HG03558 (cell line): ENCODE measurements around the gene B4GALNT2.
"Not testable (repeated sequence)": the region's sequence is repeated elsewhere in the genome, so short reads cannot be mapped to it uniquely, and the experiment has no call there.

Experiments used
- ATAC-seq: cut with Tn5 transposase; IDR thresholded peaks from one replicate; pipeline ENCODE4 v1.9.1; 2021; ENCODE audit warnings: moderate number of reproducible peaks; ENCODE audit not compliant: unreplicated experiment; ENCODE audit errors: extremely low read depth

B4GALNT2 gene, protein sequence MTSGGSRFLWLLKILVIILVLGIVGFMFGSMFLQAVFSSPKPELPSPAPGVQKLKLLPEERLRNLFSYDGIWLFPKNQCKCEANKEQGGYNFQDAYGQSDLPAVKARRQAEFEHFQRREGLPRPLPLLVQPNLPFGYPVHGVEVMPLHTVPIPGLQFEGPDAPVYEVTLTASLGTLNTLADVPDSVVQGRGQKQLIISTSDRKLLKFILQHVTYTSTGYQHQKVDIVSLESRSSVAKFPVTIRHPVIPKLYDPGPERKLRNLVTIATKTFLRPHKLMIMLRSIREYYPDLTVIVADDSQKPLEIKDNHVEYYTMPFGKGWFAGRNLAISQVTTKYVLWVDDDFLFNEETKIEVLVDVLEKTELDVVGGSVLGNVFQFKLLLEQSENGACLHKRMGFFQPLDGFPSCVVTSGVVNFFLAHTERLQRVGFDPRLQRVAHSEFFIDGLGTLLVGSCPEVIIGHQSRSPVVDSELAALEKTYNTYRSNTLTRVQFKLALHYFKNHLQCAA

GRCh38 chr17:49132699-49133364, at the start of gene B4GALNT2:
TSS of gene B4GALNT2 (plus strand) at chr17:49132769. CDS start at chr17:49132793, 24 bp downstream.
- no peak for ATAC-seq

- not testable (repeated sequence) for ATAC-seq
Measured at GRCh38 chr17:49085046-49085445, 47.5 kb upstream of the B4GALNT2 start.

DNA sequence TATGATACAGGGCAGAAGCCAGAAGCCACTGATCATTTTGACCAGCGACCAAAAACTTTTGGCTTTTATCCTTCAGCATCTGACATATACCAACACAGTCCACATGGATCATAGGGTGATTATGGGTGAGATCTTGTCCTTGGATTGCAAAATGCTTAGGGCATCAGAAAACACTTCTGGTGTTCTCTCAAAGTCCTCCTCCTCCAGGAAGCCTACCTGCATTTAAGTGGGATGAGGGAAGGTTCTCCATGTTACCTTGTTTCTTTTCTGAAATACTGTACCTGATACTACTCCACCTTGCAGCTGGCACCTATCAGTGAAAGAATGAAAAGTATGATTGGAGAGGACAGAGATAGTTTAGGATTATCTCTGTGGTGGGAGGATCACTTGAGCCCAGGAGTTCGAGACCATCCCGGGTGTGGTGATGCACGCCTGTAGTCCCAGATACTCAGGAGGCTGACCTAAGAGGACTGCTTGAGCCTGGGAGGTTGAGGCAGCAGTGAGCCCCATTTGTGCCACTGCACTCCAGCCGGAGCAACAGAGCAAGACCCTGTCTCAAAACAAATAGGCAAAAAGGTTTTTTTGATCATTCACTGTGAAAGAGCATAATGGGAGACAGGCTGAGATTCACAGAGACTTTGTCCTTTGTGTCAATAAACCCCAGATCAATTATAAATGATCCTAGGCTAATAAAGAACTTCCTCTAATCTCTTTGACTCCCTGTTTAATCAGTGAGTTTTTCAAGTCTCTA, 46.8 kb upstream of the B4GALNT2 start:
- ATAC-seq = no peak

- ATAC-seq = no peak
Measured at GRCh38 chr17:49086316-49086605, 46.3 kb upstream of the B4GALNT2 start.

GRCh38 chr17:49086649-49087048, 45.9 kb upstream of the B4GALNT2 start:
- ATAC-seq = no peak

DNA sequence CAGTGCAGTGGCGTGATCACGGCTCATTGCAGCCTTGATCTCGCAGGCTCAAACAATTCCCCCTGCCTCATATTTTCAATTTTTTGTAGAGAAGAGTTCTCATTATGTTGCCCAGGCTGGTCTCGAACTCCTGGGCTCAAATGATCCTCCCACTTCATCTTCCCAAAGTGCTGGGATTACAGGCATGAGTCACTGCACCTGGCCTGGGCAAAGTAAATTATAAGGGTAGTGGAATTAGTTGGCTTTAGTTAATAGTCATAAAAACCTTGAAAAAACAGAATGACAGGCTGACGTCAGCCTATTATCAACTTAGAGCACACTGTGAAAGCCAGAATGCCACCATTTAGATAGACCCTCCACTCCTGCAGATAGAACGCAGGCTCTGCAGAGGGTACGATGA, 43.5 kb upstream of the B4GALNT2 start:
- ATAC-seq = no peak

DNA sequence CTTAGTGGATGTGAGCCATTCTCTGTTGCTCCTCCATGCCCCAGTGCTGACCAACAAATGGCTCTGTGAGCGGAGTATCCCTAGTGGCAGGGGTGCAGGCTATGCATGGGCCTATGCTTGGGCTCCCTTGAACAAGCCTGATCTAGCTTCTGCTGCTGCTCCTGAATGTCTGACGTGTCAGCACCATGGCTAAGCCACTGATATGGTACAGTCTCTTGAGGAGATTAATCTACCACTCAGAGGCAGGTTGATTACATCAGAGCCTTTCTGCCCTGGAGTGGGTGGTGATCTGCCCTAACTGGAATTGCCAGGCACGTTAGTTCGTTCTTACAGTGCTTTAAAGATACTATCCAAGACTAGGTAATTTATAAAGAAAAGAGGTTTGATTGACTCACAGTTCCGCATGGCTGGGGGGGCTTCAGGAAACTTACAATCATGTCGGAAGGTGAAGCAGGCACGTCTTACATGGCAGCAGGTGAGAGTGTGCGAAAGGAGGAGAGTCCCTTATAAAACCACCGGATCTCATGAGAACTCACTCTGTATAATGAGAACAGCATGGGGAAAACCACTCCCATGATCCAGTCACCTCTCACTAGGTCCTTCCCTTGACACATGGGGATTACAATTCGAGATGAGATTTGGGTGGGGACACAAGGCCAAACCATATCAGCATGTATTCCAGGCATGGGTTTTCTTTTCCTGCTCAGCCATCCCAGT, 41.5 kb upstream of the B4GALNT2 start:
- ATAC-seq = no peak

GRCh38 chr17:49093131-49093530, 39.4 kb upstream of the B4GALNT2 start:
- no peak for ATAC-seq

DNA sequence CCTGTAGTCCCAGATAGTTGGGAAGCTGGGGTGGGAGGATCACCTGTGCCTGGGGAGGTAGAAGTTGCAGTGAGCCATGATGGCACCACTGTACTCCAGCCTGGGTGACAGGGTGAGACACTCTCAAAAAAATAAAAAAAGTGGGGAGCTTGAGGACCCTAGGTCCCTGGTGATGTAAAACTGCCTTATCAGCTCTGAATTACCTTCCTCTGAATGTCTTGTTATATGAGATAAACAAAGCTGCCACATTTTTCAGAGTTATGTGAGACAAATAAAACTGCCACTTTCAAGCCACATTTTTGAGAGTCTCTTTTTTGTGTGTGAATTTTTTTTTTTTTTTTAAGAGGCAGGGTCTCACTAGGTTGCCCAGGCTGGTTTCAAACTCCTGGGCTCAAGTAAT, 32.0 kb upstream of the B4GALNT2 start:
- ATAC-seq = no peak

DNA sequence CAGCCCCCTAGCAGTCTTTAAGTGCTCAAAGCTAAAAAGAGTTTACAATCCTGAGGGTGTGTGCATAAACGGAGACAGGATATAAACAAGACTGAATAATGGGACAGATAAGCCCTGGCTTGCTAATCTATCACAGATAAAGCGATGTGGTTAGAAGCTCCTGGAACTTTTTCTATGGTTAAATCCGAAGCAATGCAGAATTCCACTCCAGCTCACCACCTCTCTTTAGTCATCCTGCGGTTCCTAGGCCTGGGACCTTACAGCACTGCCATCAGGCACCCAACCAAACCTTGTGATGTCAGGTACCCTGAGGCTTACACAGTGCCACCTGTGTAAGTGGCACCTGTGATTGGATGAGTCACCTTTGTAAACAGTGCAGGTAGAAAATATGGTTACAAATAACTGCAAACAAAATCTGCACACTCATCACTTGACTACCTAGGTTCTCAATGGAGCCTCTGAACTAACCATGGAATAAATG, 31.5 kb upstream of the B4GALNT2 start:
- ATAC-seq = no peak

GRCh38 chr17:49103360-49103759, 29.2 kb upstream of the B4GALNT2 start:
- not testable (repeated sequence) for ATAC-seq

GRCh38 chr17:49104511-49105074, 28.0 kb upstream of the B4GALNT2 start:
- no peak for ATAC-seq

- no peak for ATAC-seq
Measured at GRCh38 chr17:49106321-49107210, 26.0 kb upstream of the B4GALNT2 start.

DNA sequence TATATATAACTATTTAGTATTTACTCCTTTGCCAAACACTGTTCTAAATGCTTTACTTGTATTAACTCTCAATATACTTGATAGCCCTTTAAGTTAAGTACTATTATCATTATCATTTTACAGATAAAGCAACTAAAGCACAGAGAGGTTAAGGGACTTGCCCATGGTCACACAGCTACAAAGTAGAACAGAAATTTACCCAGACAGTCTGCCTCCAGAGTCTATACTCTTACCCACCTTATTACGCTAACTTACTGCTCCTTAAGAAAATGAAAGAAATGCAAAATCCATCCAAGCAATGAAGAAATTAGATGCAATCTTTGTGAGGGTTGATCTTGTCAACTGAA, 25.4 kb upstream of the B4GALNT2 start:
- no peak for ATAC-seq

DNA sequence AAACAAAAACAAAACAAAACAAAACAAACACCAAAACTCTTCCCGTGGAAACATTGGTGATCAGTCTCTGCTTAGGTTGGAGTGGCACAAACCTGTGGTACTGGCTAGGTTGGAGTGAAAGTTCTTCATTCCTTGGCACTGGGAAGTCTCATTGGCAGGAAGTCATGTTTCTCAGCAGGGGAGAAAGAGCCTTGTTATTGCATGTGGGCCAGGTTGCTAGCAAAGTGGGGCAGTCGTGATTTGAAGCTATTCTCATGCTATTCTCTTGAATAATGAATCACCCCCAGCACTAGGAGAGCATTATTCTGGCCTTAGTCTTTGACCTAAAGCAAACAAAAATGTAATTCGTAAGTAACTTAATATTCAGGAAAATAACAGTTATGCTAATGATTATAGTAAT, 24.3 kb upstream of the B4GALNT2 start:
- ATAC-seq = no peak

- ATAC-seq = no peak
Measured at GRCh38 chr17:49110509-49110908, 22.1 kb upstream of the B4GALNT2 start.

GRCh38 chr17:49111934-49112333, 20.6 kb upstream of the B4GALNT2 start:
- no peak for ATAC-seq

- ATAC-seq = no peak
Measured at GRCh38 chr17:49112936-49113335, 19.6 kb upstream of the B4GALNT2 start.

DNA sequence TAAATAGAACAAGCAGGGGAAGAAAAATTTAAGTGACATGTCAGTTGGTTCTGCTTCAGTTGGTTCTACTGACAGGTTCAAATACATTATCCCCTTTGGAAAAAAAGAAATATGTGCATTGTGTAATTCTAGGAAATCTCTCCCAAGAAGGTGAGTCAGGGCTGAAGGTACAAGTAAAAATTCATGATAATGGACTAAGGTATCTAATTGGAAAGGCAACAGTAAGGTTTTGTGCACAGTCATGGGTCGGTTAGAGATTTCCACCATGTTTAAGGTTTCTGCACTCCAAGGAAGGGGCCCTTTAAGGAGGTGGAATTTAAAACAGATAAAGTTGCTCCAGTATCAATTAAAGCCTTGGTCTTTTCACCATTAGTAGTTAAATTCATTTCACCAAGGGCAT, 17.9 kb upstream of the B4GALNT2 start:
- no peak for ATAC-seq
